ENCODE measurements around the gene DIAPH2.

GRCh38 chrX:97372001-97372766 lies 687.5 kb downstream of the DIAPH2 start:
- TF ChIP-seq FOXA1 (IDR thresholded peaks at IDR 0.05): no peak
- TF ChIP-seq HDGF (IDR thresholded peaks at IDR 0.05; ENCODE audit: borderline replicate concordance): no peak
- no peak for TF ChIP-seq BHLHE40 (IDR thresholded peaks at IDR 0.05; ENCODE audit: borderline replicate concordance)
- no peak for TF ChIP-seq LEF1 (IDR thresholded peaks at IDR 0.05; ENCODE audit: borderline replicate concordance)
- TF ChIP-seq SP1 (IDR thresholded peaks at IDR 0.05): no peak
- no peak for TF ChIP-seq SUZ12 (IDR thresholded peaks at IDR 0.05)
- TF ChIP-seq ELF4 (IDR thresholded peaks at IDR 0.05): no peak
- TF ChIP-seq FOXM1 (IDR thresholded peaks at IDR 0.05; ENCODE audit: borderline replicate concordance): no peak
- TF ChIP-seq NFRKB (IDR thresholded peaks at IDR 0.05): no peak
- TF ChIP-seq TARDBP (IDR thresholded peaks at IDR 0.05): no peak
- TF ChIP-seq, protein P1, sequence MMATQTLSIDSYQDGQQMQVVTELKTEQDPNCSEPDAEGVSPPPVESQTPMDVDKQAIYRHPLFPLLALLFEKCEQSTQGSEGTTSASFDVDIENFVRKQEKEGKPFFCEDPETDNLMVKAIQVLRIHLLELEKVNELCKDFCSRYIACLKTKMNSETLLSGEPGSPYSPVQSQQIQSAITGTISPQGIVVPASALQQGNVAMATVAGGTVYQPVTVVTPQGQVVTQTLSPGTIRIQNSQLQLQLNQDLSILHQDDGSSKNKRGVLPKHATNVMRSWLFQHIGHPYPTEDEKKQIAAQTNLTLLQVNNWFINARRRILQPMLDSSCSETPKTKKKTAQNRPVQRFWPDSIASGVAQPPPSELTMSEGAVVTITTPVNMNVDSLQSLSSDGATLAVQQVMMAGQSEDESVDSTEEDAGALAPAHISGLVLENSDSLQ (IDR thresholded peaks at IDR 0.05): no peak
- TF ChIP-seq ZNF384 (IDR thresholded peaks at IDR 0.05): no peak
- TF ChIP-seq ARNT (IDR thresholded peaks at IDR 0.05): no peak
